ENCODE results near the gene RTL10. TPM values are rescaled to one million over a fixed set of nuclear protein-coding genes. Genes with fewer than 3 reads are reported as not detected.

Gene RTL10
- polyA plus RNA-seq, 1 of the 3 experiments (the other 2 are of a cell fraction), result 7.8 TPM

DNA sequence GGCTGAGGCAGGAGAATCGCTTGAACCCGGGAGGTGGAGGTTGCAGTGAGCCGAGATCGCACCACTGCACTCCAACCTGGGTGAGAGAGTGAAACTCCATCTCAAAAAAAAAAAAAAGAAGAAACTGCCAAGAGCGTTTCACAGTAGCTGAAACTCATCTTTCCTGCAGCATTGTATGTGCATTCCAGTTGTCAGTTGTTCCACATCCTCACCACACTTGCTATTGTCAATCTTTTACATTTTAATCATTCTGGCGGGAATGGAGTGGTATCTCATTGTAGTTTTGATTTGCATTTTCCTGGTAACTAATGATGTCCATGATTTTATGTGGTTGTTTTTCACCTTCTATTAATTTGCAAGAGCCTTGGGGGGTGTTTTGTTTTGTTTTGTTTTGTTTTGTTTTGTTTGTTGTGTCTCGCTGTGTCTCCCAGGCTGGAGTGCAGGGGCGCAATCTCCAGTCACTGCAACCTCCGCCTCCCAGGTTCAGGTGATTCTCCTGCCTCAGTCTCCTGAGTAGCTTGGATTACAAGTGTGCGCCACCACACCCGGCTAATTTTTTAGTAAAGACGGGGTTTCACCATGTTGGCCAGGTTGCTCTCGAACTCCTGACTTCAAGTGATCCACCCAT lies 8.1 kb upstream of the RTL10 start:
- TF ChIP-seq POLR2AphosphoS5 (IDR thresholded peaks at IDR 0.05; ENCODE audit: low read depth, low read length), result no peak
- TF ChIP-seq GATA2 (CRISPR knock-in tag; IDR thresholded peaks at IDR 0.05), result no peak
- TF ChIP-seq YY1 (IDR thresholded peaks at IDR 0.05; ENCODE audit: low read depth), result no peak
- no peak for TF ChIP-seq TEAD4 (IDR thresholded peaks at IDR 0.05; ENCODE audit: borderline replicate concordance, insufficient read depth)
- TF ChIP-seq, protein P1, sequence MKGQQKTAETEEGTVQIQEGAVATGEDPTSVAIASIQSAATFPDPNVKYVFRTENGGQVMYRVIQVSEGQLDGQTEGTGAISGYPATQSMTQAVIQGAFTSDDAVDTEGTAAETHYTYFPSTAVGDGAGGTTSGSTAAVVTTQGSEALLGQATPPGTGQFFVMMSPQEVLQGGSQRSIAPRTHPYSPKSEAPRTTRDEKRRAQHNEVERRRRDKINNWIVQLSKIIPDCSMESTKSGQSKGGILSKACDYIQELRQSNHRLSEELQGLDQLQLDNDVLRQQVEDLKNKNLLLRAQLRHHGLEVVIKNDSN (IDR thresholded peaks at IDR 0.05; ENCODE audit: borderline replicate concordance, low read depth), result no peak
- TF ChIP-seq NFIC (IDR thresholded peaks at IDR 0.05; ENCODE audit: borderline replicate concordance), result no peak
- no peak for TF ChIP-seq RCOR1 (IDR thresholded peaks at IDR 0.05; ENCODE audit: low read length)
- TF ChIP-seq GABPA (IDR thresholded peaks at IDR 0.05; ENCODE audit: low read depth), result no peak
- no peak for TF ChIP-seq NRF1 (IDR thresholded peaks at IDR 0.05; ENCODE audit: low read depth, low read length)
- TF ChIP-seq, protein P2, sequence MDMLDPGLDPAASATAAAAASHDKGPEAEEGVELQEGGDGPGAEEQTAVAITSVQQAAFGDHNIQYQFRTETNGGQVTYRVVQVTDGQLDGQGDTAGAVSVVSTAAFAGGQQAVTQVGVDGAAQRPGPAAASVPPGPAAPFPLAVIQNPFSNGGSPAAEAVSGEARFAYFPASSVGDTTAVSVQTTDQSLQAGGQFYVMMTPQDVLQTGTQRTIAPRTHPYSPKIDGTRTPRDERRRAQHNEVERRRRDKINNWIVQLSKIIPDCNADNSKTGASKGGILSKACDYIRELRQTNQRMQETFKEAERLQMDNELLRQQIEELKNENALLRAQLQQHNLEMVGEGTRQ (IDR thresholded peaks at IDR 0.05; ENCODE audit: borderline replicate concordance, low read depth, low read length), result no peak
- TF ChIP-seq EP300 (IDR thresholded peaks at IDR 0.05; ENCODE audit: borderline replicate concordance in 1 of 2, low read depth in 1 of 2, low read length in 1 of 2), result no peak
- no peak for TF ChIP-seq TCF12 (IDR thresholded peaks at IDR 0.05)
- TF ChIP-seq, protein P3, sequence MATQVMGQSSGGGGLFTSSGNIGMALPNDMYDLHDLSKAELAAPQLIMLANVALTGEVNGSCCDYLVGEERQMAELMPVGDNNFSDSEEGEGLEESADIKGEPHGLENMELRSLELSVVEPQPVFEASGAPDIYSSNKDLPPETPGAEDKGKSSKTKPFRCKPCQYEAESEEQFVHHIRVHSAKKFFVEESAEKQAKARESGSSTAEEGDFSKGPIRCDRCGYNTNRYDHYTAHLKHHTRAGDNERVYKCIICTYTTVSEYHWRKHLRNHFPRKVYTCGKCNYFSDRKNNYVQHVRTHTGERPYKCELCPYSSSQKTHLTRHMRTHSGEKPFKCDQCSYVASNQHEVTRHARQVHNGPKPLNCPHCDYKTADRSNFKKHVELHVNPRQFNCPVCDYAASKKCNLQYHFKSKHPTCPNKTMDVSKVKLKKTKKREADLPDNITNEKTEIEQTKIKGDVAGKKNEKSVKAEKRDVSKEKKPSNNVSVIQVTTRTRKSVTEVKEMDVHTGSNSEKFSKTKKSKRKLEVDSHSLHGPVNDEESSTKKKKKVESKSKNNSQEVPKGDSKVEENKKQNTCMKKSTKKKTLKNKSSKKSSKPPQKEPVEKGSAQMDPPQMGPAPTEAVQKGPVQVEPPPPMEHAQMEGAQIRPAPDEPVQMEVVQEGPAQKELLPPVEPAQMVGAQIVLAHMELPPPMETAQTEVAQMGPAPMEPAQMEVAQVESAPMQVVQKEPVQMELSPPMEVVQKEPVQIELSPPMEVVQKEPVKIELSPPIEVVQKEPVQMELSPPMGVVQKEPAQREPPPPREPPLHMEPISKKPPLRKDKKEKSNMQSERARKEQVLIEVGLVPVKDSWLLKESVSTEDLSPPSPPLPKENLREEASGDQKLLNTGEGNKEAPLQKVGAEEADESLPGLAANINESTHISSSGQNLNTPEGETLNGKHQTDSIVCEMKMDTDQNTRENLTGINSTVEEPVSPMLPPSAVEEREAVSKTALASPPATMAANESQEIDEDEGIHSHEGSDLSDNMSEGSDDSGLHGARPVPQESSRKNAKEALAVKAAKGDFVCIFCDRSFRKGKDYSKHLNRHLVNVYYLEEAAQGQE (IDR thresholded peaks at IDR 0.05; ENCODE audit: low read depth, low read length), result no peak
- TF ChIP-seq FOXM1 (IDR thresholded peaks at IDR 0.05; ENCODE audit: low read depth), result no peak
- TF ChIP-seq, protein P4, sequence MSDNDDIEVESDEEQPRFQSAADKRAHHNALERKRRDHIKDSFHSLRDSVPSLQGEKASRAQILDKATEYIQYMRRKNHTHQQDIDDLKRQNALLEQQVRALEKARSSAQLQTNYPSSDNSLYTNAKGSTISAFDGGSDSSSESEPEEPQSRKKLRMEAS (IDR thresholded peaks at IDR 0.05; ENCODE audit: low read depth), result no peak
- TF ChIP-seq ELF1 (IDR thresholded peaks at IDR 0.05), result no peak
- TF ChIP-seq JUND (IDR thresholded peaks at IDR 0.05), result no peak
- no peak for TF ChIP-seq FOXJ3 (CRISPR knock-in tag; IDR thresholded peaks at IDR 0.05)
- no peak for TF ChIP-seq RFX5 (IDR thresholded peaks at IDR 0.05; ENCODE audit: low read length)
- CTCF ChIA-PET, result no interaction called here
- no peak overlapping the region for H2AFZ ChIP-seq (ENCODE audit: low read depth)
- no peaks in the 10 kb centered on the region for H3K4me1 ChIP-seq (ENCODE audit: control insufficient read depth in 1 of 2, insufficient read depth in 2 of 2, low read depth in 1 of 2, low read length in 1 of 2)
- no peak overlapping the region for H3K4me3 ChIP-seq (ENCODE audit: low read depth in 2 of 2, low read length in 1 of 2)
- H3K36me3 ChIP-seq (replicated peaks in 1 of 2; ENCODE audit: control insufficient read depth in 1 of 2, insufficient read depth in 2 of 2, low read length in 1 of 2), result no peaks in the 10 kb centered on the region
- no peak overlapping the region for H3K4me2 ChIP-seq
- no peaks in the 10 kb centered on the region for H3K27me3 ChIP-seq (ENCODE audit: insufficient read depth)
- WGBS (ENCODE audit: low lambda C conversion rate), result 95% methylated on average over 13 of the region's 13 CpGs
- no peaks in the 10 kb centered on the region for H3K79me2 ChIP-seq (ENCODE audit: insufficient read depth)
- POLR2A ChIA-PET, result no interaction called here
- H3K9me2 ChIP-seq, result no peaks in the 10 kb centered on the region
- H4K20me1 ChIP-seq (ENCODE audit: insufficient read depth), result no peaks in the 10 kb centered on the region
- H3K9me3 ChIP-seq, result no peaks in the 10 kb centered on the region
- DNase-seq, result no peak
- H3K27ac ChIP-seq (ENCODE audit: low read depth in 2 of 2, low read length in 1 of 2), result no peak overlapping the region
- H3F3A ChIP-seq (replicated peaks; ENCODE audit: insufficient read depth), result no peaks in the 10 kb centered on the region
- H3K9ac ChIP-seq, result no peak overlapping the region
